CD14-positive monocyte (primary cell): ENCODE data around the gene RCAN2. TPM values are rescaled to one million over a fixed set of nuclear protein-coding genes. Genes with fewer than 3 reads are reported as not detected.

ENCODE experiments used
- DNase-seq, 3 donors: peaks; one replicate each; pipeline ENCODE4 v3.0.0-alpha.2; 2011 to 2022
- H2AFZ ChIP-seq: 2 replicates; pipeline ENCODE4 v1.6.0; 2012; ENCODE audit warnings: mild to moderate bottlenecking, low read depth, low read length, inconsistent platforms; ENCODE audit not compliant: insufficient read depth, poor library complexity, severe bottlenecking
- H3K27ac ChIP-seq, 2 donors: 1 replicate in 1 of 2; 2 replicates in 1 of 2; pipeline ENCODE4 v1.5.1; 2012 to 2013; ENCODE audit warnings: low read length in 2 of 2, control low read depth in 1 of 2, inconsistent platforms in 1 of 2, low read depth in 1 of 2, mild to moderate bottlenecking in 1 of 2
- H3K27me3 ChIP-seq, 2 donors: one replicate each; pipeline versions ENCODE4 v1.6.0 to v1.6.1; 2011 to 2013; ENCODE audit warnings: low read length in 2 of 2; ENCODE audit not compliant: control insufficient read depth in 2 of 2, insufficient read depth in 2 of 2
- H3K36me3 ChIP-seq, 2 donors: replicated peaks in 1 of 2; 1 replicate in 1 of 2; 2 replicates in 1 of 2; pipeline versions ENCODE4 v1.5.1 to v1.6.1; 2012 to 2013; ENCODE audit warnings: low read length in 2 of 2, control low read depth in 1 of 2, inconsistent platforms in 1 of 2, mild to moderate bottlenecking in 1 of 2; ENCODE audit not compliant: insufficient read depth in 2 of 2, control insufficient read depth in 1 of 2
- H3K4me1 ChIP-seq, 2 donors: 1 replicate in 1 of 2; 2 replicates in 1 of 2; pipeline versions ENCODE4 v1.5.1 to v1.6.1; 2012 to 2013; ENCODE audit warnings: low read length in 2 of 2, control low read depth in 1 of 2, inconsistent platforms in 1 of 2, mild to moderate bottlenecking in 1 of 2, moderate library complexity in 1 of 2; ENCODE audit not compliant: insufficient read depth in 2 of 2, control insufficient read depth in 1 of 2
- H3K4me2 ChIP-seq: replicated peaks from 2 replicates; pipeline ENCODE3; 2012; ENCODE audit warnings: low read length, moderate library complexity, mild to moderate bottlenecking; ENCODE audit not compliant: poor library complexity, severe bottlenecking; ENCODE audit errors: extremely low read depth
- H3K4me3 ChIP-seq, 3 experiments: fragments of 200-600 bp in 1 of 3; sonication (generic) in 1 of 3; replicated peaks in 1 of 3; 1 replicate in 2 of 3; 2 replicates in 1 of 3; pipeline ENCODE4 v1.5.1; 2011 to 2013; ENCODE audit warnings: low read length in 3 of 3, mild to moderate bottlenecking in 3 of 3, control low read depth in 2 of 3, low read depth in 2 of 3, inconsistent platforms in 1 of 3, moderate library complexity in 1 of 3
- H3K79me2 ChIP-seq: 2 replicates; pipeline ENCODE4 v1.6.0; 2012; ENCODE audit warnings: mild to moderate bottlenecking, control low read depth, inconsistent platforms, low read length, moderate library complexity; ENCODE audit not compliant: insufficient read depth
- H3K9ac ChIP-seq: 2 replicates; pipeline ENCODE4 v1.6.0; 2017; ENCODE audit warnings: low read length, mild to moderate bottlenecking; ENCODE audit not compliant: insufficient read depth, poor library complexity, severe bottlenecking
- H3K9me3 ChIP-seq, 2 donors: replicated peaks in 1 of 2; 1 replicate in 1 of 2; 2 replicates in 1 of 2; pipeline versions ENCODE4 v1.5.1 to v1.6.1; 2012 to 2013; ENCODE audit warnings: low read length in 2 of 2, control low read depth in 1 of 2; ENCODE audit not compliant: control insufficient read depth in 1 of 2, insufficient read depth in 1 of 2
- H4K20me1 ChIP-seq: 2 replicates; pipeline ENCODE4 v1.6.0; 2012; ENCODE audit warnings: mild to moderate bottlenecking, low read length, control low read depth, moderate library complexity; ENCODE audit not compliant: insufficient read depth
- H3K27ac Mint-ChIP-seq, 7 donors: one replicate each; pipeline ENCODE4 v1.8.0; 2020; ENCODE audit warnings: mild to moderate bottlenecking in 7 of 7, mixed read lengths in 7 of 7, moderate library complexity in 6 of 7, inconsistent platforms in 2 of 7
- H3K27me3 Mint-ChIP-seq, 3 donors: one replicate each; pipeline ENCODE4 v1.8.0; 2021 to 2022; ENCODE audit warnings: low read depth in 3 of 3, mild to moderate bottlenecking in 3 of 3, mixed read lengths in 3 of 3, moderate library complexity in 3 of 3, inconsistent platforms in 1 of 3
- H3K36me3 Mint-ChIP-seq, 2 donors: one replicate each; pipeline ENCODE4 v1.8.0; 2020; ENCODE audit warnings: mixed read lengths in 2 of 2, inconsistent platforms in 1 of 2, mild to moderate bottlenecking in 1 of 2
- H3K4me1 Mint-ChIP-seq: one replicate; pipeline ENCODE4 v1.8.0; 2020; ENCODE audit warnings: mild to moderate bottlenecking, mixed read lengths
- H3K4me3 Mint-ChIP-seq, 2 donors: one replicate each; pipeline ENCODE4 v1.8.0; 2020; ENCODE audit warnings: mild to moderate bottlenecking in 2 of 2, mixed read lengths in 2 of 2, moderate library complexity in 1 of 2
- H3K9me3 Mint-ChIP-seq, 7 donors: one replicate each; pipeline ENCODE4 v1.8.0; 2020 to 2022; ENCODE audit warnings: mixed read lengths in 7 of 7, mild to moderate bottlenecking in 6 of 7, moderate library complexity in 6 of 7, inconsistent platforms in 2 of 7
- CTCF ChIP-seq: fragments of 200-600 bp; IDR thresholded peaks from one replicate; pipeline ENCODE4 v1.8.0; 2022; ENCODE audit warnings: antibody characterized with exemption, mild to moderate bottlenecking
- WGBS: methylation state at CpG from one replicate; pipeline ENCODE4 v1.1.5; 2013; ENCODE audit warnings: missing lambda C conversion rate; ENCODE audit not compliant: insufficient coverage; 5-methylcytosine and 5-hydroxymethylcytosine counted together
- intact Hi-C, 2 donors: fragments of 100-400 bp; cut with micrococcal nuclease; formaldehyde crosslinking; loops; one replicate each; pipeline versions ENCODE4 v1.15.0 to v1.15.1; 2023
- polyA plus RNA-seq, 3 donors: library from polyadenylated mRNA; depleted of rRNA in 1 of 3; unstranded in 2 of 3; stranded (reverse) in 1 of 3; fragments of 300-500 nt in 2 of 3; fragments of >200 nt in 1 of 3; fragmentation: Illumina TruSeq in 2 of 3; gene quantifications; 1 replicate in 2 of 3; 2 replicates in 1 of 3; pipeline ENCODE4 v1.2.3, GENCODE V29; 2012 to 2021

RCAN2 gene
- polyA plus RNA-seq, 3 donors, result not detected

- 94% methylated on average over 2 of the region's 2 CpGs for WGBS
- Histone ChIP-seq H3K4me3 (no peak overlapping the region), H2AFZ (no peak overlapping the region), H4K20me1 (no peaks in the 10 kb centered on the region), H3K36me3 (no peaks in the 10 kb centered on the region), H3K9me3 (no peaks in the 10 kb centered on the region), H3K27me3 (no peaks in the 10 kb centered on the region), H3K4me2 (no peak overlapping the region), H3K27ac (no peak overlapping the region), H3K9ac (no peak overlapping the region), H3K4me1 (no peaks in the 10 kb centered on the region), H3K79me2 (no peaks in the 10 kb centered on the region)
- intact Hi-C loops, result no loop called here
- Mint-ChIP-seq H3K4me3 (no peak overlapping the region), H3K27ac (no peak overlapping the region), H3K27me3 (peaks cover 0 to 3% (median 0%) of the 10 kb centered on the region in 3 donors), H3K36me3 (no peaks in the 10 kb centered on the region), H3K4me1 (no peaks in the 10 kb centered on the region), H3K9me3 (peaks cover 0 to 11% (median 2%) of the 10 kb centered on the region in 7 donors)
- DNase-seq, result no peak
- TF ChIP-seq CTCF, result no peak
Observed at GRCh38 chr6:46258249-46258648, 233.0 kb downstream of the RCAN2 start.

GRCh38 chr6:46255528-46255927, 235.7 kb downstream of the RCAN2 start:
- no peak overlapping the region for H3K27ac ChIP-seq
- H3K36me3 ChIP-seq, result no peaks in the 10 kb centered on the region
- H3K4me2 ChIP-seq, result no peak overlapping the region
- intact Hi-C loops, result no loop called here
- H2AFZ ChIP-seq, result no peak overlapping the region
- H3K9me3 ChIP-seq, result no peaks in the 10 kb centered on the region
- H3K27me3 ChIP-seq, result no peaks in the 10 kb centered on the region
- no peak for DNase-seq
- H3K4me3 Mint-ChIP-seq, result no peak overlapping the region
- peaks cover 0 to 3% (median 0%) of the 10 kb centered on the region in 3 donors for H3K27me3 Mint-ChIP-seq
- no peaks in the 10 kb centered on the region for H3K79me2 ChIP-seq
- H3K4me3 ChIP-seq, result no peak overlapping the region
- TF ChIP-seq CTCF, result no peak
- H4K20me1 ChIP-seq, result no peaks in the 10 kb centered on the region
- no peak overlapping the region for H3K27ac Mint-ChIP-seq
- H3K4me1 ChIP-seq, result no peaks in the 10 kb centered on the region
- 91% methylated on average over 5 of the region's 5 CpGs for WGBS
- H3K36me3 Mint-ChIP-seq, result no peaks in the 10 kb centered on the region
- H3K4me1 Mint-ChIP-seq, result no peaks in the 10 kb centered on the region
- peaks cover 0 to 13% (median 2%) of the 10 kb centered on the region in 7 donors for H3K9me3 Mint-ChIP-seq
- no peak overlapping the region for H3K9ac ChIP-seq
